Panc1 (cell line): Measurements from ENCODE around the gene TMCO4. TPM values are rescaled to one million over a fixed set of nuclear protein-coding genes. Genes with fewer than 3 reads are reported as not detected.

Experiments
- ATAC-seq: fragments of 200-7000 bp; cut with Tn5 transposase; 2 replicates; pipeline ENCODE4 v1.9.1; 2020; ENCODE audit warnings: mild to moderate bottlenecking, moderate library complexity
- BruUV-seq: library from RNA; stranded (reverse); fragments of 400-500 nt; replicated peaks from 2 replicates; lab custom pipeline; 2021; lab: Mats Ljungman, UMichigan
- CTCF ChIA-PET: fragments of 300-600 bp; sonication (Branson Sonifier 250); formaldehyde crosslinking; loops from one replicate; lab custom pipeline; 2022; ENCODE audit warnings: antibody characterized with exemption; lab: Charles Lee
- POLR2A ChIA-PET: fragments of 300-600 bp; sonication (Branson Sonifier 250); formaldehyde crosslinking; loops from one replicate; lab custom pipeline; 2022; ENCODE audit warnings: antibody characterized with exemption; lab: Charles Lee
- DNase-seq: peaks from one replicate; pipeline ENCODE4 v3.0.0-alpha.2; 2010; ENCODE audit warnings: low read depth, low spot score
- H3K27ac ChIP-seq: 2 replicates; pipeline ENCODE4 v1.5.1; 2011; ENCODE audit warnings: mild to moderate bottlenecking, low read length, inconsistent platforms
- H3K27me3 ChIP-seq: fragments of 200-500 bp; sonication (Bioruptor generic); 2 replicates; pipeline ENCODE4 v1.6.0; 2014; ENCODE audit warnings: low read length, inconsistent platforms; ENCODE audit not compliant: control insufficient read depth, insufficient read depth
- H3K36me3 ChIP-seq: fragments of 200-500 bp; sonication (Bioruptor generic); 2 replicates; pipeline ENCODE4 v1.5.1; 2014; ENCODE audit warnings: inconsistent platforms, mild to moderate bottlenecking, low read length, moderate library complexity; ENCODE audit not compliant: control insufficient read depth, insufficient read depth
- H3K4me1 ChIP-seq: 2 replicates; pipeline ENCODE4 v1.5.1; 2011; ENCODE audit warnings: inconsistent platforms, mild to moderate bottlenecking, low read length, moderate library complexity; ENCODE audit not compliant: control insufficient read depth, insufficient read depth
- H3K4me3 ChIP-seq, 2 experiments: 2 replicates each; pipeline ENCODE4 v1.5.1; 2011 to 2012; ENCODE audit warnings: low read depth in 2 of 2, low read length in 2 of 2, mild to moderate bottlenecking in 2 of 2, inconsistent platforms in 1 of 2, moderate library complexity in 1 of 2
- H3K9me3 ChIP-seq: fragments of 200-500 bp; sonication (Bioruptor generic); 2 replicates; pipeline ENCODE4 v1.5.1; 2014; ENCODE audit warnings: low read depth, mild to moderate bottlenecking, inconsistent platforms, low read length, moderate library complexity; ENCODE audit not compliant: control insufficient read depth, insufficient read depth
- CTCF ChIP-seq: fragments of 450-650 bp; IDR thresholded peaks from 2 replicates; pipeline ENCODE4 v1.5.1; 2017; ENCODE audit warnings: mild to moderate bottlenecking
- POLR2AphosphoS5 ChIP-seq: IDR thresholded peaks from 2 replicates; pipeline ENCODE4 v1.6.1; 2012; ENCODE audit warnings: mild to moderate bottlenecking, low read depth, low read length, moderate library complexity
- REST ChIP-seq, 2 experiments: IDR thresholded peaks; 2 replicates each; pipeline ENCODE4 v1.6.1; 2011 to 2012; ENCODE audit warnings: low read depth in 2 of 2, control low read depth in 1 of 2, low read length in 1 of 2, mild to moderate bottlenecking in 1 of 2, moderate library complexity in 1 of 2; ENCODE audit not compliant: insufficient read depth in 1 of 2
- SIN3A ChIP-seq: IDR thresholded peaks from 2 replicates; pipeline ENCODE4 v1.6.1; 2012; ENCODE audit warnings: low read depth, mild to moderate bottlenecking, low read length, moderate library complexity, borderline replicate concordance; ENCODE audit not compliant: insufficient read depth
- TCF7L2 ChIP-seq: IDR thresholded peaks from 2 replicates; pipeline ENCODE4 v1.6.1; 2011; ENCODE audit warnings: mild to moderate bottlenecking, low read depth, low read length, inconsistent platforms
- in situ Hi-C: cut with HindIII; loops from 2 replicates; pipeline ENCODE4 v1.10.0; 2016; ENCODE audit warnings: low sequenced_read_pairs, low pct_unique_long_range_greater_than_20kb
- intact Hi-C: fragments of 100-400 bp; cut with micrococcal nuclease; formaldehyde crosslinking; loops from one replicate; pipeline ENCODE4 v1.10.0; 2022; ENCODE audit not compliant: unreplicated experiment
- total RNA-seq: library from RNA; stranded (reverse); gene quantifications from one replicate; pipeline ENCODE4 v1.2.1, GENCODE V29; 2021; ENCODE audit not compliant: unreplicated experiment

Gene TMCO4
- total RNA-seq, 1 experiment from 2014 or later, result 13.2 TPM

DNA sequence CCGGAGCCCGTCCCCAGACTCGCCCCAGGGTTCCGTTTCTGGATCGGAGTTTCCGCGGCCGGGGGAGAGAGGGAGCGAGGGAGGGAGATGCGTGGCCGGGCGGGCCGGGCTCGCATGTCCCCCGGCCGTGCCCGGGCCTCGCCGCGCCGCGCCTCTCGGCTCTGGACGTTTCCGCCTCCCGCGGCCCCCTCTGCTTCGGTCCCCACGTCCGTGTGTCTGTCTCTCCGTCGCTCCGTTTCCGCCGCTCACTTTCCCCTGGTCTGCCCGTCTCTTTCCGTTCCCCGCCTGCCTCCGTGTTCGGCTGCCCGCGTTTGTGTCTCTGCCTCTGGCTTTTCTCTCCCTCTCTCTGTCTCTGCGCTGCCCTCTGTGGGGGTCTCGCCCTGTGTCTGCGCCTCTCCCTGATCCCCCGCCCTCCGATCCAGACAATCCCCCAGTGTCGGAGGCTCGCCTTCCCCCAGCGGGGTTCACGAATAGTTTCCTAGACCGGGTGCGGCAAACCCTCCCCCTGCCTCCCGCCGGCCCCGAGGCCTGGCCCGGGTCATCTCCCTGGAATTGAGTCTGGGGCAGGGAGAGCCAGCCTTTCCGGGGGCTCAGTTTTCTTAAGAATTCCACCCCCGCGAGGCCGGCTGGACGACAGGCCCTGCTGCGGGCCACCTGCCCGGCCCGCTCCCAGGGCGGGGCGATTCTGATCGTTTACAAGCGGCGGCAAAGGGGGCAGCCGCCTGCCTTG lies 154.9 kb downstream of the TMCO4 start:
- Histone ChIP-seq H3K4me1 (peaks cover 49% of the 10 kb centered on the region), H3K4me3 (peak overlapping the region; percentile 79 to 80), H3K36me3 (no peaks in the 10 kb centered on the region; the same call in 1 of the 2 replicates), H3K27me3 (no peaks in the 10 kb centered on the region), H3K27ac (peak overlapping the region; percentile 90), H3K9me3 (no peaks in the 10 kb centered on the region)
- intact Hi-C loops (loop anchor here (10.0 kb wide), 1 partner anchor 200 kb away; no protein-coding TSS in a partner anchor), in situ Hi-C loops (no loop called here)
- TF ChIP-seq SIN3A (0 out of 2 replicates have a peak, but pooled peaks have one; percentile 43), TCF7L2 (no peak)
- BruUV-seq, result no TSS peak
- DNase-seq, result no peak
- POLR2A ChIA-PET, result no interaction called here
- CTCF ChIA-PET, result no interaction called here
- ATAC-seq, result peak; percentile 5

GRCh38 chr1:19644395-19644680 lies 155.4 kb downstream of the TMCO4 start:
- no peaks in the 10 kb centered on the region; the same call in 1 of the 2 replicates for H3K36me3 ChIP-seq
- peak overlapping the region; percentile 79 to 80 for H3K4me3 ChIP-seq
- intact Hi-C loops, result loop anchor here (10.0 kb wide), 1 partner anchor 200 kb away; no protein-coding TSS in a partner anchor
- in situ Hi-C loops, result no loop called here
- no peak for DNase-seq
- H3K9me3 ChIP-seq, result no peaks in the 10 kb centered on the region
- peaks cover 49% of the 10 kb centered on the region for H3K4me1 ChIP-seq
- no peak overlapping the region for H3K27ac ChIP-seq
- ChIA-PET CTCF (no interaction called here), POLR2A (no interaction called here)
- no peak for TF ChIP-seq POLR2AphosphoS5
- no peak for TF ChIP-seq SIN3A
- TF ChIP-seq REST (IDR thresholded peaks at IDR 0.05; ENCODE audit: insufficient read depth in 1 of 2, low read depth in 2 of 2, low read length in 1 of 2), result no peak
- no peak for TF ChIP-seq CTCF
- TF ChIP-seq TCF7L2, result no peak
- H3K27me3 ChIP-seq, result no peaks in the 10 kb centered on the region
- no TSS peak for BruUV-seq
- ATAC-seq, result peak; percentile 19
